GM12872 (cell line): ENCODE results near the gene SLC16A10.

Experiments used
- TF ChIP-seq, protein P1 (sequence below): IDR thresholded peaks from 3 replicates; pipeline ENCODE4 v1.5.1; 2011; ENCODE audit warnings: low read depth, mild to moderate bottlenecking, low read length, moderate library complexity; ENCODE audit not compliant: insufficient read depth

The SLC16A10 gene

DNA sequence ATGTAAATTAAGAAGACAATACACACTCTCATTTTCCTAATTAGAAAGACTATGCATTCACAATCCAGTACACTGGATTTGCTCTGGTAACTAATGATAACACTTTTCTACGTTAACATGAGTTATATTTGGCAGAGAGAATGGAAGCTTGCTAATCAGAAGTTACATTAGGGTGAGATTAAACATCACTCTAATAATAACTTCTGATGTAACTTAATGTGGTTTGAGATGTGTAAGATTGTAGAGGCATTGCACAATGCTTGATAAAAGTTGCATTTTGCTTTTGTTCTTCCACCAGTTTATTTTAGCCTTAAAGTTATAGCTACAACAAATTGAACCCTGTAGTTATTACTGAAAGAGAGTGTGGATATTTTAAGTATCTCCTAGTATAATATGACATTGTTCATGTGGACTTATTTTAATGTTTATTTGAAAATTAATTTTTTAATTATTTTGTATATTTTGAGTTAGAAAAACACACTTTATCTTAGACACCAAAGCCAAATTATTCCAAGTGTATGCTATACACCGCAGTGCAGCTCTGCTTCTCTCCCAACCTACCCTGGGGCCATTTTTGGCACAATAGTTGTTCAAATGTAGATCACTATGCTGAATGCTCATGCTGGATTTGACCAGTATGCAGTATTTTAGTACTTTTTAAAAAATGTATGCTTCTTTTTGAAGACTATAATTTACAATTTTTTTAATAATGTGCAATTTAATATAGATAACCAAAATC is 143.2 kb downstream of the SLC16A10 start:
- TF ChIP-seq, protein P1, sequence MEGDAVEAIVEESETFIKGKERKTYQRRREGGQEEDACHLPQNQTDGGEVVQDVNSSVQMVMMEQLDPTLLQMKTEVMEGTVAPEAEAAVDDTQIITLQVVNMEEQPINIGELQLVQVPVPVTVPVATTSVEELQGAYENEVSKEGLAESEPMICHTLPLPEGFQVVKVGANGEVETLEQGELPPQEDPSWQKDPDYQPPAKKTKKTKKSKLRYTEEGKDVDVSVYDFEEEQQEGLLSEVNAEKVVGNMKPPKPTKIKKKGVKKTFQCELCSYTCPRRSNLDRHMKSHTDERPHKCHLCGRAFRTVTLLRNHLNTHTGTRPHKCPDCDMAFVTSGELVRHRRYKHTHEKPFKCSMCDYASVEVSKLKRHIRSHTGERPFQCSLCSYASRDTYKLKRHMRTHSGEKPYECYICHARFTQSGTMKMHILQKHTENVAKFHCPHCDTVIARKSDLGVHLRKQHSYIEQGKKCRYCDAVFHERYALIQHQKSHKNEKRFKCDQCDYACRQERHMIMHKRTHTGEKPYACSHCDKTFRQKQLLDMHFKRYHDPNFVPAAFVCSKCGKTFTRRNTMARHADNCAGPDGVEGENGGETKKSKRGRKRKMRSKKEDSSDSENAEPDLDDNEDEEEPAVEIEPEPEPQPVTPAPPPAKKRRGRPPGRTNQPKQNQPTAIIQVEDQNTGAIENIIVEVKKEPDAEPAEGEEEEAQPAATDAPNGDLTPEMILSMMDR: no peak

DNA sequence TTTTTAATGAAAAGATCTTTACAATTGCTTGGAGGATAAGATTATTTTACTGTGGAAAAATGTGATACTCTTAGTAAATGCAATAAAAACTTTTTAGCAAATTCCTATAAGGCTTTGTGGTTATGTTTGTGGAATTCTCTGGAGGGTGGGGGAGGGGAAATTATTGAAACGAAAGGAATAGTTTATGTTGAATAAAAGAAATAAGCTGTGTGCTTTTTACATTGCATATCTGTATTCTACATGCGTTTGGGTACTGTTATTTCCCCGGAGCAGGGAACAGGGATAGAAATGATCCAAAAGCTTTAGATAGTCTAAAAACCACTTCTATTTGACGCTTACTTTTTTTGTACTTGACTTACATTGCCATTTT is 143.8 kb downstream of the SLC16A10 start:
- TF ChIP-seq, protein P1: no peak

DNA sequence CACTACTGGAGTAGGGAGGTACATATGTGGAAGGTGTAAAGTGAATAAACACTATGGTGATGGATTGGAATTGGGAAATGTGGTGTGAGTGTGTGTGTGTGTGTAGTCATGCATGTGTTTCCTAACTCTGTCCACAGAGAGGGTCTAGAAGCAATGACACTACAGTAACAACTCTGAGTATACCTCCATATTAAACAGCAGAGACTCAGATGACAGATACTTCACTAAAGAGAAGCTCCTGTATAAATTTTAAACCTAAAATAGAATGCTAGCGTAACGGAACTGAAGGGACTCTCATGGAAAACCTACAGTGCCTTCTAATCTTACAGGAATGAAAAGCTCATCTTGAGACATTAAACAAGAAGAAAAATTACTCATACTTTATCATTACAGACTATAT is 150.5 kb downstream of the SLC16A10 start:
- TF ChIP-seq, protein P1: no peak

DNA sequence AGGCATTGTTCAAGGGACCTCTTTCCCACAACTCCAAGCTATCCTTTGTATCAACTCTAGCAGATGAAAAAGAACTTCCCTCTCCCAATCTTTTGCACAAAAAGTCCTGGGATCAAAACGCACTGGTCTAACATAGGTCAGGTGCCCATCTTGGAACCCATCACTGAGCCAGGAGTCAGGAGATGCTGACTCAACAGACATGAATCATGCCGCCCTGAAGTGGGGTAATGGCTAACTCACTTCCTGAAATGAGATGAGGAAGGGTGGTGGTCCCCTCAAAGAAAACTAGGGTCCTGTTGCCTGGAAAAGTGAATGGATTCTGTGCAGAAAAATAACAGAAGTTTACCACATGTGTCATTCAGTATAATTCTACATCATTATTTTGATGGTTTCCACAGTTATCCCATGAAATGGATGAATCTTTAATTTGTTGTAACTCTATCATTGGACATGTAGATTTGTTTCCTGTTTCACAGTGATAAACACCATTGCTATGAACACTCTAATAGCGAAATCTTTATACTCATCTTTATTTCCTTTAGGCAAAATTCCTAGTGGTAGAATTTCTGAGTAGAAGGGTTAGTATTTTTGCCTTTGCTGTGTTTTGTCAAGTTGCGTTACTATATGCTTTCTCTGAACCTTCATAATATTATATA is 151.3 kb downstream of the SLC16A10 start:
- TF ChIP-seq, protein P1: no peak

DNA sequence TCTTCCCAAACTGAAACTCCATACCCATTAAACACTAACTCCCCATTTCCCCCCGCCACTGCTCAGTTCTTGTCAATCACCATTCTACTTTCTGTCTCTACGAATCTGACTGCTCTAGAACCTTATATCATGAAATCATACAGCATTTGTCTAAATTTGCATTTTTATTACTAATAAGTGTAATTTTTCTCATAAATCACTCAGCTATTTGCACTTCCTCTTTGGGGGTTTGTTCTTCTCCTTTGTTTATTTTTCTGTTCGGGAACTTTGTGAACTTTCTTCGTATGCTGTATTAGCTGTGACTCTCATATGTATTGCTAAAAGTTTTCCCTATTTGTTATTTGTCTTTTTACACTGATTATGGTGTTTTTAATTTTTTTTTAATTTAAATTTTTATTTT is 152.2 kb downstream of the SLC16A10 start:
- TF ChIP-seq, protein P1: no peak

DNA sequence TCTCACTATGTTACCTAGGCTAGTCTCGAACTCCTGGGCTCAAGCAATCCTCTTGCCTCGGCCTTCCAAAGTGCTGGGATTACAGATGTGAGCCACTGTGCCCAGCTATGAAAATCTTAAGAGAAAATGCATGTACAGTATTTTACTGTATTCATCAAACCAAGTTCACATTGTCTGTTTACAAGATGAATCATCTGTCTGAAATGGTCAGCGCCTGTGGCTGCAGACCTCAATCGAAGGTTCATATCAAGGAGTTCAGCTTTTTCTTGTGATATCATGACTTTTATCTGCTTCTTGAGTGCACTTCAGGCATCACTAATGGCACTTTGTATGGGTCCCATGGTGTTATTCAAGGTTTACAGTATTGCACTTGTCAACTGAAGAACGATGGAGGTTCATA is 155.1 kb downstream of the SLC16A10 start:
- TF ChIP-seq, protein P1: no peak

DNA sequence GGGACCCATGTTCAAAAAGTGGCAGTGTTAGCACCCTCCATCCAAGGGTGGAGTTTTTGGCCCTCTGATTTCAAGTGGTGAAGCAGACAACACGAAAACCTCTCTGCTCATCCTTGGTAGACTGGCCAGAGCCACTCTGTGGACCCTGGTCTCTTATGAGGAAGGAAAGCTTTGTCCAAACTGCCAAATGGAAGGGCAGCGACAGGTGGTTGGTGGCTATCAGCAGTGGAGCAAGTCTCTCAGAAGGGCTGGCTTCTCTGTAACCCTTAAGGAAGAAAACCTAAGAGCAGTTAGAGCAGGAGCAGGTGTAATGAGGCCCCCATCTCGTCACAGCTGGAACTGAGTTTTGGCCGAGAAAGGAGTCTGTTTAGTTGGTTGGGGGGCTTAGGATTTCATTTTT is 155.8 kb downstream of the SLC16A10 start:
- TF ChIP-seq, protein P1: no peak
